ENCODE results near the gene OR1M1. TPM values are rescaled to one million over a fixed set of nuclear protein-coding genes. Genes with fewer than 3 reads are reported as not detected.

The OR1M1 gene
- total RNA-seq, 1 donor from 2014 or later, result not detected

DNA sequence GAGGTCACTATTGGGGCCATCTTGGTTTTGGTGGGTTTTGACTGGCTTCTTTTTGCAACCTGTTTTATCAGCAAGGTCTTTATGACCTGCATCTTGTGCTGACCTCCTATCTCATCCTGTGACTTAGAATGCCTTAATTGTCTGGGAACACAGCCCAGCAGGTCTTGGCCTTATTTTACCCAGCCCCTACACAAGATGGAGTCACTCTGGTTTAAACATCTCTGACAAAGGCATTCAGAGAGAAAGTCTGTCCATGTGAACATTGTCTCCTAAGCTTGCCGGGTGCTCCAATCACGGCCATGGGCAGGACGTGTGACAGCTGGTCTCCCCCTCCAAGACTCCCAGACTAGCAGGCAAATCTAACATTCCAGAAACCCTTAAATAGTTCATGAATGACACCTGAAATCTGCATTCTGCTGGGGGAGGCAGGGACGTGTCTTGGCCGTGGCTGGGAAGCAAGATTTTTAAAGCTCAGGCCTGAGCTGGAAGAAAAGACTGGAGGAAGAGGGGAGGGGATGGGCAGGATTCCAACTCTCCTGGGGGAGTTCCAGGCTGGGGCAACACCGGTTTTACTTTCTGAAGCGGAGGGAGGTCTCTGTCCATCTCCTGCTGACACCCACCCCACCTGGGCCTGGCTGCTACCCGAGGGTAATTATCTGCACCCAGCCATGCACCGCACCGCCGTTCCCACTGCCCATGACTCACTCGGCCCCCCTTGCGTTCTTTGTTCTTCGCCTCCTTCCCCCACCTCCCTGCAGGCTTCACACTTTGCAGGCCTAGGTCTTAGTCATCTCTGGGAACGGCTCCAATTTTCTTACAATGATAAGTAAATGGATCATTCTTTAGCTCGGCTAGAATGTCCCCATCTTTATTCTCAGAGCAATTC is 11.6 kb upstream of the OR1M1 start:
- Mint-ChIP-seq H3K4me1 (ENCODE audit: low read depth, unreplicated experiment) (no peaks in the 10 kb centered on the region), H3K27me3 (ENCODE audit: unreplicated experiment) (no peaks in the 10 kb centered on the region), H3K4me3 (ENCODE audit: unreplicated experiment) (no peak overlapping the region), H3K27ac (ENCODE audit: unreplicated experiment) (no peak overlapping the region), H3K36me3 (ENCODE audit: unreplicated experiment) (no peaks in the 10 kb centered on the region), H3K9me3 (ENCODE audit: unreplicated experiment) (peaks cover 2% of the 10 kb centered on the region)
- TF ChIP-seq, protein P1, sequence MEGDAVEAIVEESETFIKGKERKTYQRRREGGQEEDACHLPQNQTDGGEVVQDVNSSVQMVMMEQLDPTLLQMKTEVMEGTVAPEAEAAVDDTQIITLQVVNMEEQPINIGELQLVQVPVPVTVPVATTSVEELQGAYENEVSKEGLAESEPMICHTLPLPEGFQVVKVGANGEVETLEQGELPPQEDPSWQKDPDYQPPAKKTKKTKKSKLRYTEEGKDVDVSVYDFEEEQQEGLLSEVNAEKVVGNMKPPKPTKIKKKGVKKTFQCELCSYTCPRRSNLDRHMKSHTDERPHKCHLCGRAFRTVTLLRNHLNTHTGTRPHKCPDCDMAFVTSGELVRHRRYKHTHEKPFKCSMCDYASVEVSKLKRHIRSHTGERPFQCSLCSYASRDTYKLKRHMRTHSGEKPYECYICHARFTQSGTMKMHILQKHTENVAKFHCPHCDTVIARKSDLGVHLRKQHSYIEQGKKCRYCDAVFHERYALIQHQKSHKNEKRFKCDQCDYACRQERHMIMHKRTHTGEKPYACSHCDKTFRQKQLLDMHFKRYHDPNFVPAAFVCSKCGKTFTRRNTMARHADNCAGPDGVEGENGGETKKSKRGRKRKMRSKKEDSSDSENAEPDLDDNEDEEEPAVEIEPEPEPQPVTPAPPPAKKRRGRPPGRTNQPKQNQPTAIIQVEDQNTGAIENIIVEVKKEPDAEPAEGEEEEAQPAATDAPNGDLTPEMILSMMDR (IDR thresholded peaks at IDR 0.05; ENCODE audit: partially characterized antibody, unreplicated experiment), result no peak
- no peak for DNase-seq

DNA sequence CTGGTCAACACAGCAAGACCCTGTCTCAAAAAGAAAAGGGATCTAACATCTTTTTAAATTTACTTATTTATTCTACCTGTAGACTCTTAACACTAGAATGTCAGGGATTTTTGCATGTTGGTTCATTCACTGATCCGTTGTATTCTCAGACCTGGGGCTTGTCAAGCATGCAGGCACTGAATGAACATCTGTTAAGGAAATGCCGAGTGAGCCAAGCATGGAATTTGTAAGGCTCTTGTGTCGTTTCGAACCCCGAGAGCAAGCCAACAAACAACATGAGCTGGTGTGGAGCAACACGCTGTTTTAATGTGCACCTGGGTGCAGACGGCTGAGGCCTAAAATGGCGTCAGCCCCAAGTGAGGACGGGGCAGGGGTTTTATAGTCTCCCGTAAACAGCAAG is 10.0 kb upstream of the OR1M1 start:
- no peak for DNase-seq
- no peaks in the 10 kb centered on the region for H3K27me3 Mint-ChIP-seq (ENCODE audit: unreplicated experiment)
- H3K4me1 Mint-ChIP-seq (ENCODE audit: low read depth, unreplicated experiment), result no peaks in the 10 kb centered on the region
- no peak overlapping the region for H3K4me3 Mint-ChIP-seq (ENCODE audit: unreplicated experiment)
- H3K9me3 Mint-ChIP-seq (ENCODE audit: unreplicated experiment), result peaks cover 2% of the 10 kb centered on the region
- TF ChIP-seq, protein P1 (IDR thresholded peaks at IDR 0.05; ENCODE audit: partially characterized antibody, unreplicated experiment), result no peak
- no peak overlapping the region for H3K27ac Mint-ChIP-seq (ENCODE audit: unreplicated experiment)
- no peaks in the 10 kb centered on the region for H3K36me3 Mint-ChIP-seq (ENCODE audit: unreplicated experiment)

DNA sequence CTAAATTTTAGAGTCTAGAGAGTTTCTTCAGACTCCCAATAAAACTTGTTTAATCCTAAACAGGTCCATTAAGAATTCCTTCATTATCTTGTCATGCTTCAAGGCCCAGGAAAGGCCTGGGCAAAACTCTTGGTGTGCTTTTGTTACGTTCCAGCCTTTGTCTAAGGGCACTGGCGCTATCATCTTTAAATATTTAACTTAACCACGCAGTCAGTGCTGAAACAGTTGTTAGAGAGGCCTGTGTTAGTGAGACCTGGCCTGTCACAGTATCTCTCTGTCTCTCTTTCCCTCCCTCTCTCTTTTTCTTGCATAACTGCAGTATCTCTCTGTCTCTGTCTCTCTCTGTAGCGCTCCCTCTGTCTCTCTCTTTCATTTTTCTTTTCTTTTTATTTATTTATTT is 8.2 kb upstream of the OR1M1 start:
- TF ChIP-seq, protein P1 (IDR thresholded peaks at IDR 0.05; ENCODE audit: partially characterized antibody, unreplicated experiment), result no peak
- Mint-ChIP-seq H3K4me1 (ENCODE audit: low read depth, unreplicated experiment) (no peaks in the 10 kb centered on the region), H3K27ac (ENCODE audit: unreplicated experiment) (no peak overlapping the region), H3K4me3 (ENCODE audit: unreplicated experiment) (no peak overlapping the region), H3K27me3 (ENCODE audit: unreplicated experiment) (no peaks in the 10 kb centered on the region), H3K9me3 (ENCODE audit: unreplicated experiment) (peaks cover 2% of the 10 kb centered on the region), H3K36me3 (ENCODE audit: unreplicated experiment) (no peaks in the 10 kb centered on the region)
- DNase-seq, result no peak

DNA sequence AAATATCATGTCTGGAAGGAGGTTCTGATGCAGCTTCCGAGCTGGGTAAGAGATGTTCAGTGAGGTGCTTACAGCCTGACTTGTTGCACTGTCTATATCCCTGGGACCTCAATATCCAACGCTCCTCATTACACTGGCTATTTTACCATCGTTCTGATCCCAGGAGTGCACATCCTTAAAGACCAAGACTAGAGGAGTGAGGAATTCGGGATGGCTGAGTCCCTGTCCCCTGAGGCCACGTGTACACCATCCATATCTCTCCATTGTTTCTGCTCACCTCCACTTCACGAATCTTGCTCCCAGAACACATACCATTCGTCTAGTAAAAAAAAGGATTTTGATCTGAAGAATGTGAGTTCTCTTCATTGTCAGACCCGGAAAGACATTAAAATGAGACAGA is 20.5 kb downstream of the OR1M1 start, which contains the start of gene OR7G2:
TSS of gene OR7G2 (minus strand) at position 101 of the 400 bp plus-strand sequence. CDS start 4,232 bp downstream, outside the sequence.
- Mint-ChIP-seq H3K4me3 (ENCODE audit: unreplicated experiment) (no peak within 1 kb of the TSS), H3K4me1 (ENCODE audit: low read depth, unreplicated experiment) (no peaks in the 10 kb centered on the region), H3K36me3 (ENCODE audit: unreplicated experiment) (no peaks in the 10 kb centered on the region), H3K27ac (ENCODE audit: unreplicated experiment) (no peak within 1 kb of the TSS), H3K9me3 (ENCODE audit: unreplicated experiment) (peaks cover 10% of the 10 kb centered on the region), H3K27me3 (ENCODE audit: unreplicated experiment) (no peaks in the 10 kb centered on the region)
- TF ChIP-seq, protein P1 (IDR thresholded peaks at IDR 0.05; ENCODE audit: partially characterized antibody, unreplicated experiment), result no peak
- DNase-seq, result no peak

DNA sequence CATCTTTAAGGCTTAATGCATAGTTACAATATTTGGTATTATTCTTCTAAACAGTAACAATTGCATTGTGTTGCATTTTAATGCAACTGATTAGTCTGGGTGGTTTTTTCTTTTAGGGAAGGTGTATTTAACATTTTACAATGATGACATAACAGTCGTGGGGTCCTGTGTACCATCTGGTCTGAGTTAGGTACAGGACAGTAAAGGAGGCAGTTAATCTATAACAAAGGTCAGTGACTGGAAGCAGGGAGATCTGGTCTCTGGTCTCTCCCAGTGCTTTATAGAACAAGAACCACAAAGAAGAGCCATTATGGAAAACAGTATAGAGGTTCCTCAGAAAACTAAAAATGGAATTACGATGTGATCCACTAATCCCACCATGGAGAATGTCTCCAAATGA is 23.1 kb downstream of the OR1M1 start:
- Mint-ChIP-seq H3K27ac (ENCODE audit: unreplicated experiment) (no peak overlapping the region), H3K4me3 (ENCODE audit: unreplicated experiment) (no peak overlapping the region), H3K36me3 (ENCODE audit: unreplicated experiment) (no peaks in the 10 kb centered on the region), H3K4me1 (ENCODE audit: low read depth, unreplicated experiment) (no peaks in the 10 kb centered on the region), H3K27me3 (ENCODE audit: unreplicated experiment) (no peaks in the 10 kb centered on the region), H3K9me3 (ENCODE audit: unreplicated experiment) (peaks cover 9% of the 10 kb centered on the region)
- TF ChIP-seq, protein P1 (IDR thresholded peaks at IDR 0.05; ENCODE audit: partially characterized antibody, unreplicated experiment), result no peak
- DNase-seq, result no peak

Data from glutamatergic neuron (in vitro differentiated cells).